Subcutaneous abdominal adipose tissue (tissue), 5 donors: ENCODE measurements around the gene ZNF331.

Experiments used
- H3K27ac ChIP-seq: one replicate; pipeline ENCODE4 v1.7.0; 2013; ENCODE audit warnings: low read depth, mild to moderate bottlenecking, inconsistent platforms, low read length, moderate library complexity
- H3K27me3 ChIP-seq, 5 donors: one replicate each; pipeline ENCODE4 v1.7.0; 2013; ENCODE audit warnings: low read length in 5 of 5, inconsistent platforms in 1 of 5; ENCODE audit not compliant: control insufficient read depth in 5 of 5, insufficient read depth in 4 of 5
- H3K36me3 ChIP-seq, 5 donors: one replicate each; pipeline ENCODE4 v1.7.0; 2013; ENCODE audit warnings: low read length in 5 of 5; ENCODE audit not compliant: control insufficient read depth in 5 of 5, insufficient read depth in 5 of 5
- H3K4me1 ChIP-seq, 5 donors: one replicate each; pipeline ENCODE4 v1.7.0; 2013; ENCODE audit warnings: low read length in 5 of 5, mild to moderate bottlenecking in 3 of 5, moderate library complexity in 1 of 5; ENCODE audit not compliant: control insufficient read depth in 5 of 5, insufficient read depth in 5 of 5
- H3K4me3 ChIP-seq, 5 donors: one replicate each; pipeline ENCODE4 v1.7.0; 2013; ENCODE audit warnings: low read length in 5 of 5, low read depth in 1 of 5
- H3K9ac ChIP-seq, 5 donors: one replicate each; pipeline ENCODE4 v1.7.0; 2013; ENCODE audit warnings: low read length in 5 of 5, mild to moderate bottlenecking in 4 of 5, moderate library complexity in 3 of 5
- H3K9me3 ChIP-seq, 5 donors: one replicate each; pipeline ENCODE4 v1.7.0; 2013; ENCODE audit warnings: low read length in 5 of 5; ENCODE audit not compliant: control insufficient read depth in 5 of 5
- donor health status: healthy.
- donor health status: healthy.
- donor health status: healthy.
- donor health status: healthy.
- donor health status: healthy.

Gene ZNF331

GRCh38 chr19:53537121-53537520, 824 bp upstream of the ZNF331 start:
- H3K9me3 ChIP-seq, result no peaks in the 10 kb centered on the region
- peak overlapping the region in 4 of 5 donors; percentile 12 to 86 (median 61) for H3K9ac ChIP-seq
- H3K27me3 ChIP-seq, result no peaks in the 10 kb centered on the region
- H3K4me3 ChIP-seq, result peak overlapping the region; percentile 64 to 93 (median 81)
- H3K36me3 ChIP-seq, result peaks cover 0 to 22% (median 6%) of the 10 kb centered on the region in 5 donors
- H3K4me1 ChIP-seq, result peaks cover 0 to 21% (median 9%) of the 10 kb centered on the region in 5 donors
- H3K27ac ChIP-seq, result peak overlapping the region; percentile 30

GRCh38 chr19:53538378-53539109, 599 bp downstream of the ZNF331 start:
- no peaks in the 10 kb centered on the region for H3K27me3 ChIP-seq
- H3K4me3 ChIP-seq, result peak overlapping the region; percentile 65 to 93 (median 88)
- H3K36me3 ChIP-seq, result peaks cover 0 to 23% (median 6%) of the 10 kb centered on the region in 5 donors
- H3K4me1 ChIP-seq, result peaks cover 0 to 21% (median 9%) of the 10 kb centered on the region in 5 donors
- peak overlapping the region; percentile 57 for H3K27ac ChIP-seq
- H3K9ac ChIP-seq, result peak overlapping the region in 4 of 5 donors; percentile 68 to 86 (median 78)
- no peaks in the 10 kb centered on the region for H3K9me3 ChIP-seq

DNA sequence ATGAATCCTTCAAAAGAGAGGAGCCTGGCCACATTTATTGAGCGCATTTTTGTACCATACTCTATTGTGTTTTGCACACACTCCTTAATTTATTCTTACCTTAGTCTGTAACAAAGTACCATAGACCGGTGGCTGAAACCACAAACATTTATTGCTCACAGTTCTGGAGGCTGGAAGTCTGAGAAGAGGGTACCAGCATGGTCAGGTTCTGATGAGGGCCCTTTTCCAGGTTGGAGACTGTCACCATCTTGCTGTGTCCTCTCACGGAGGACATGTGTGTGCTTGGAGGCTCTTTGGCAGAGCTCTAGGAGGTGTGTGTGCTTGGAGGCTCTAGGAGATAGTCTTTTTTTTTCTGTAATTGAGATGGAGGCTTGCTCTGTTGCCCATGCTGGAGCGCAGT, 2.1 kb downstream of the ZNF331 start:
- no peak overlapping the region for H3K27ac ChIP-seq
- H3K4me1 ChIP-seq, result peaks cover 0 to 21% (median 9%) of the 10 kb centered on the region in 5 donors
- no peak overlapping the region for H3K9ac ChIP-seq
- H3K4me3 ChIP-seq, result no peak overlapping the region
- H3K36me3 ChIP-seq, result peaks cover 0 to 23% (median 6%) of the 10 kb centered on the region in 5 donors
- H3K9me3 ChIP-seq, result no peaks in the 10 kb centered on the region
- H3K27me3 ChIP-seq, result no peaks in the 10 kb centered on the region

GRCh38 chr19:53541971-53542370, 4.0 kb downstream of the ZNF331 start:
- H3K27me3 ChIP-seq, result no peaks in the 10 kb centered on the region
- H3K27ac ChIP-seq, result no peak overlapping the region
- H3K4me3 ChIP-seq, result no peak overlapping the region

GRCh38 chr19:53545271-53546065, 7.5 kb downstream of the ZNF331 start:
- no peak overlapping the region for H3K27ac ChIP-seq

More at GRCh38 chr19:53541971-53542370, 4.0 kb downstream of the ZNF331 start:
- Histone ChIP-seq H3K36me3 (peaks cover 0 to 26% (median 10%) of the 10 kb centered on the region in 5 donors), H3K9ac (no peak overlapping the region), H3K9me3 (no peaks in the 10 kb centered on the region), H3K4me1 (peaks cover 0 to 25% (median 16%) of the 10 kb centered on the region in 5 donors)

DNA sequence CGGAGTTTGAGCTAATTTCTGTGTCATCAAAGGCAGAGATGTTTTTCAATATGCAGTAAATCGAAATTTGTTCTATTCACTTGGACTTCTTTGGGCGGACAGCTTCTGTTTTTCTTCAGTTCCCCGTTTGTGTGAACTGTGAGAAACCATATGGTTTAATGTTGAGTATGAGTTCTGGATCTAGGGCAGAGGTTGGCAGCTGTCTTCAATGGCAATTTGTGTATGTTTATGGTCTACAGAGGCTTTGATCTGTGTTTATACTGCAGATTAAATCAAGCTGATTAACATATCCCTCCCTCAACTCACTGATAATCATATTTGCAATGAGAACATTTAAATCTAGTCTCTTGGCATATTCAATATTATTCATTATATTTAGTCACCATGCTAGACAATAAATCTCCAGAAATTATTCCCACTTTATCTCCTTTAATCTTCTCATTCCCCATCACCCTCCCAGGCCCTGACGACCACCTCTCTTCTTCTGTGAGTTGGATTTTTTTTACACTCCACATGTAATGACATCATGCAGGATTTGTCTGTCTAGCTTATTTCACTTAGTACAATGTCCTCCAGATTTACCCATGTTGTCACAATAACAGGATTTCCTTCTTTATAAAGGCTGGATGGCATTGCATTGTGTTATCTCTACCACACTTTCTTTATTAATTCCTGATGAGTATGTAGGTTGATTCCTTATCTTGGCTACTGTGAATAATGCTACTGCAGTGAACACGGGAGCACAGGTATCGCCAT, 9.0 kb downstream of the ZNF331 start:
- peak overlapping the region; percentile 32 for H3K27ac ChIP-seq

More at GRCh38 chr19:53545271-53546065, 7.5 kb downstream of the ZNF331 start:
- Histone ChIP-seq H3K27me3 (no peaks in the 10 kb centered on the region), H3K4me3 (no peak overlapping the region), H3K9ac (no peak overlapping the region), H3K36me3 (peaks cover 0 to 17% (median 7%) of the 10 kb centered on the region in 5 donors), H3K9me3 (no peaks in the 10 kb centered on the region), H3K4me1 (peaks cover 2 to 20% (median 14%) of the 10 kb centered on the region in 5 donors)

GRCh38 chr19:53549340-53549739, 11.4 kb downstream of the ZNF331 start:
- Histone ChIP-seq H3K27ac (peak overlapping the region; percentile 70), H3K27me3 (peaks cover 0 to 2% (median 0%) of the 10 kb centered on the region in 5 donors), H3K9ac (peak overlapping the region in 1 of 5 donors; percentile 26), H3K4me3 (peak overlapping the region in 3 of 5 donors; percentile 14 to 39 (median 32)), H3K4me1 (peaks cover 5 to 30% (median 21%) of the 10 kb centered on the region in 5 donors), H3K9me3 (peaks cover 0 to 2% (median 0%) of the 10 kb centered on the region in 5 donors), H3K36me3 (peaks cover 0 to 5% (median 3%) of the 10 kb centered on the region in 5 donors)

More for the DNA sequence above, 9.0 kb downstream of the ZNF331 start:
- peak overlapping the region in 1 of 5 donors; percentile 19 for H3K4me3 ChIP-seq
- H3K9ac ChIP-seq, result no peak overlapping the region
- H3K9me3 ChIP-seq, result no peaks in the 10 kb centered on the region
- no peaks in the 10 kb centered on the region for H3K27me3 ChIP-seq
- H3K4me1 ChIP-seq, result peaks cover 2 to 20% (median 14%) of the 10 kb centered on the region in 5 donors
- peaks cover 0 to 7% (median 4%) of the 10 kb centered on the region in 5 donors for H3K36me3 ChIP-seq

DNA sequence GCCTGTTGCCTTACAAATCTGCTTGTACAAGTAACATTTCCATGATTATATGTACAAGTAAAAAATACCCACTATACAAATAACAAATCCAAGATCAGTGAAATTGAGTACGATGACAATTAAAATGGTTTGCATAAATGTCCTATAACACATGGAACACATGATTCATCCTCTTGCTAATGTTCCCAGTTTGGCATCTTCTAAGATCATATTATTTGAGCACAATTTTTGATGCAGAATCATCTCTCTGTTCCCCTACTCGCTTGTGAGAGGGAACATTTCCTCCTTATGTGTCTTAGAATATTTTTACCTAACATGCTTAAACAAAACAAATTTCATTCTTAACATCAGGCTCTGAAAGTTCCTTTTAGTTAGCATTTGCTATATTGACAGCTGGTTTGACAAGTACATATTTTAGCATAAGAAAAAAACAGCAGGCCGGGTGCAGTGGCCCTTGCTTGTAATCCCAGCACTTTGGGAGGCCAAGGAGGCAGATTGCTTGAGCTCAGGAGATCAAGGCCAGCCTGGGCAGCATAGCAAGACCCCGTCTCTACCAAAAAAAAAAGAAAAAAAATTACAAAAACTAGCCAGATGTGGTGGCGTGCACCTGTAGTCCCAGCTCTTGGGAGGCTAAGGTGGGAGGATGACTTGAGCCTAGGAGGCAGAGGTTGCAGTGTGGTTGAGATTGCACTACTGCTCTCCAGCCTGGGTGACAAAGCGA, 14.2 kb downstream of the ZNF331 start:
- Histone ChIP-seq H3K4me1 (peaks cover 6 to 31% (median 21%) of the 10 kb centered on the region in 5 donors), H3K27me3 (peaks cover 0 to 2% (median 0%) of the 10 kb centered on the region in 5 donors), H3K27ac (no peak overlapping the region), H3K4me3 (no peak overlapping the region), H3K9ac (no peak overlapping the region), H3K36me3 (peaks cover 0 to 4% (median 2%) of the 10 kb centered on the region in 5 donors), H3K9me3 (peaks cover 0 to 2% (median 0%) of the 10 kb centered on the region in 5 donors)

- H3K9ac ChIP-seq, result peak overlapping the region in 2 of 5 donors; percentile 60 to 81
- peaks cover 0 to 2% (median 0%) of the 10 kb centered on the region in 5 donors for H3K9me3 ChIP-seq
- peak overlapping the region; percentile 88 for H3K27ac ChIP-seq
- peaks cover 6 to 30% (median 21%) of the 10 kb centered on the region in 5 donors for H3K4me1 ChIP-seq
- peaks cover 0 to 2% (median 0%) of the 10 kb centered on the region in 5 donors for H3K27me3 ChIP-seq
- H3K4me3 ChIP-seq, result peak overlapping the region in 2 of 5 donors; percentile 80 to 84
- peaks cover 0 to 12% (median 5%) of the 10 kb centered on the region in 5 donors for H3K36me3 ChIP-seq
These were observed 15.2 kb downstream of the ZNF331 start for GRCh38 chr19:53553156-53553555.
